Activated T-helper 1 cell treated with Interleukin-2 at 50 U/mL for 16 hours (primary cell): ENCODE results near the gene RASA3.
"Not testable (repeated sequence)": the region's sequence is repeated elsewhere in the genome, so short reads cannot be mapped to it uniquely, and the experiment has no call there.

Experiments
- DNase-seq: peaks from one replicate; pipeline ENCODE4 v3.0.0-alpha.2; 2020; ENCODE audit warnings: low read depth

Gene RASA3

GRCh38 chr13:114033541-114034315 is 98.7 kb downstream of the RASA3 start:
- no peak for DNase-seq

- no peak for DNase-seq
Observed at GRCh38 chr13:114032126-114032799, 100.2 kb downstream of the RASA3 start.

GRCh38 chr13:114031631-114032030 is 100.8 kb downstream of the RASA3 start:
- no peak for DNase-seq

- no peak for DNase-seq
Observed at GRCh38 chr13:114030666-114031610, 101.5 kb downstream of the RASA3 start.

GRCh38 chr13:114029866-114030625 is 102.4 kb downstream of the RASA3 start:
- DNase-seq: no peak

GRCh38 chr13:114027826-114028225 is 104.6 kb downstream of the RASA3 start:
- no peak for DNase-seq

- DNase-seq: no peak
Observed at GRCh38 chr13:114027046-114027715, 105.2 kb downstream of the RASA3 start.

- DNase-seq: no peak
Observed at GRCh38 chr13:114026481-114026880, 105.9 kb downstream of the RASA3 start.

- no peak for DNase-seq
Observed at GRCh38 chr13:114025714-114026431, 106.5 kb downstream of the RASA3 start.

- DNase-seq: no peak
Observed at GRCh38 chr13:114025405-114025713, 107.1 kb downstream of the RASA3 start.

- no peak for DNase-seq
Observed at GRCh38 chr13:114024603-114025404, 107.6 kb downstream of the RASA3 start.

- no peak for DNase-seq
Observed at GRCh38 chr13:114023716-114024602, 108.5 kb downstream of the RASA3 start.

GRCh38 chr13:114022876-114023275 is 109.5 kb downstream of the RASA3 start:
- no peak for DNase-seq

- DNase-seq: no peak
Observed at GRCh38 chr13:114022309-114022669, 110.1 kb downstream of the RASA3 start.

GRCh38 chr13:114021464-114022308 is 110.7 kb downstream of the RASA3 start:
- no peak for DNase-seq

GRCh38 chr13:114020750-114021463 is 111.5 kb downstream of the RASA3 start:
- DNase-seq: no peak

- not testable (repeated sequence) for DNase-seq
Observed at GRCh38 chr13:114020134-114020533, 112.3 kb downstream of the RASA3 start.
